GM08714 (cell line): Measurements from ENCODE around the gene VIM.
A peak's percentile ranks its signal among the peaks of the same experiment; 100 is the strongest.

Experiments used
- H3K4me3 ChIP-seq: fragments of 200-500 bp; sonication (Bioruptor generic); 2 replicates; pipeline ENCODE4 v1.5.1; 2014; ENCODE audit warnings: mild to moderate bottlenecking, low read length, inconsistent platforms
- ZNF274 ChIP-seq: IDR thresholded peaks from 2 replicates; pipeline ENCODE4 v1.6.1; 2012; ENCODE audit warnings: mild to moderate bottlenecking, low read depth, low read length

Gene VIM

DNA sequence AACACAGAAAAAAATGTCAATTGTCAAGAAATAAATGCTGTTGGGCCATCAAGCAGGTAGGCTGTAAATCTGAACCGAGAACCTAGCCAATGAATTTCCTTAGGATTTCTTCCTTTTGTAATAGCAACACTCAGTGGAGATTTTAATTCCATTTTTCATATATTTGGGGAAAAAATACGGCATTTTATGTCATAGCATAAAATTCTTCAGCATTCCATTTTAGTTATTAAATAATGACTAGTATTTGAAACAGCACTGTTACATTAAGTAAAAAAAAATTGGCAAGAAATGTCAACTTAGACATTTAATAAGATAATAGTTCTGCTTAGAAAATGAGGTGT lies 12.3 kb upstream of the VIM start:
- no peak for TF ChIP-seq ZNF274
- H3K4me3 ChIP-seq, result no peak overlapping the region

DNA sequence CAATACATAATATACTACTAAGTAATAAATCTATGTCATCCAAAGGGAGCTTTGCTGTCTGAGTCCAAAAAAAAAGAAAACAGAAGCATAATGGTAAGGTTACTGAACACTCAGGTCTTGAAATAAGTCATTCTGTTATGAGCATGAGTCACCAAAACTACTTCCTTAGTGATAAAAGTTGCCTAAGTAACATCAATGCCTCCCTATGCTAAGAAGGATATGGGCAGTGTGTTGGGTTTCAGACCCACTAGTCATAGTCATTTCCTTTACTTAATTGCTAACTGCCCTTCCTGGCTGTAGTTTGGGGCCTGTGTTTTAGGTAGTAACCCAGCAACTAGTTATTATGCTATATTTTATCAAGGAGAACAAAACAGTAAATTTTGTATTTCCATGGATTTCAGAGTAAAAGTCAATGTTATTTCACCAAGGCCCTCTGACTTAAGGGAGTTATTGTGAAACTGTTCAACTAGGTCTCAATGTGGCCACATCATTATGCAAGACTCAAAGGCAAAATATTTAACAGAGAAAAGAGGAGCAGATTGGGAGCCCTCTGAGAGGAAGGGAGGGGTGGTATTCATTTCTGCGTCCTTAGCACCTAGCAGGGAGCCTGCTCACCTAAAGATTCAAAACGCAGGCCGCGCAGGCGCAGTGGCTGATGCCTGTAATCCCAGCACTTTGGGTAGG lies 11.7 kb upstream of the VIM start:
- TF ChIP-seq ZNF274, result no peak
- no peak overlapping the region for H3K4me3 ChIP-seq

DNA sequence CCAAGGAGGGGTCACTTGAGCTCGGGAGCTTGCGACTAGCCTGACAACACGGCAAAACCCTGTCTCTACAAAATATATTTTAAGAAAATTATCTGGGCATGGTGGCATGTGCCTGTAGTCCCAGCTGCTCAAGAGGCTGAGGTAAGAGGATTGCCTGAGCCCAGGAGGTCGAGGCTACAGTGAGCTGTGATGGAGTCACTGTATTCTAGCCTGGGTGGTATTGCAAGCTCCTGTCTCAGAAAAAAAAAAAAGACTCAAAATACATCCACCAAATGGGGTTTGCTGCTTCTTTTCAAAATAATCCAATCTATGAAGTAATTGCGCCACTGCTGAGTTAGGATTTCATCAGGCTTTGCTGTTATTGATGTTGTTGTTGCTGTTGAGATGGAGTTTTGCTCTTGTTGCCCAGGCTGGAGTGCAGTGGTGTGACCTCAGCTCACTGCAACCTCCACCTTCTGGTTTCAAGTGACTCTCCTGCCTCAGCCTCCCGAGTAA lies 11.1 kb upstream of the VIM start:
- no peak for TF ChIP-seq ZNF274
- no peak overlapping the region for H3K4me3 ChIP-seq

DNA sequence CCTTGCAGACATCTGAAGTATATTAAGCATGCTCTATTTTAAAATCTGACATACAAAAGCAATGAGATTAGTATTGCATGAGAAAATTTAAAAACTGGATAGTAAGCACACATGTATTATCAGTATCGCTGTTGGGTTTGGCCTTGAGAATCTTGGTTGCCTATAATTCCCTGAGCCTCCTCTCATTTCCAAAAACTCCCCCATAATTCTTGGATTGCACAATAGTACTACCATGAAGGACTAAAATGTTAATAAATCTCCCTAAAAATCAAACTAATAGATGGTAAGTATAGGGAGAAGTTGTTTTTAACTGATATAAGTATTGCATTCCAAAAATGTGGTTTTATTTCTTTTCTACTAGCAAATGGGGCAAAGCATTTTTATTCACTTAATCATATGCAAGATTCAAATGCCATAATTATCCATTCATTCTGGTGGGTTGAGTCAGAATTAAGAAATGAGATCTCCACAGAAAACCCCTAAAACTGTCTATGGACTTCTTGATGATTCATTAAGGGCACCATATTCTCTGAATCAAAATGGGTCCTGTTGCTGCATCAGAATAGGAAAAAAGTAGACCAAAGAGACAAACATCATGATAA lies 10.3 kb upstream of the VIM start:
- no peak overlapping the region for H3K4me3 ChIP-seq
- no peak for TF ChIP-seq ZNF274

DNA sequence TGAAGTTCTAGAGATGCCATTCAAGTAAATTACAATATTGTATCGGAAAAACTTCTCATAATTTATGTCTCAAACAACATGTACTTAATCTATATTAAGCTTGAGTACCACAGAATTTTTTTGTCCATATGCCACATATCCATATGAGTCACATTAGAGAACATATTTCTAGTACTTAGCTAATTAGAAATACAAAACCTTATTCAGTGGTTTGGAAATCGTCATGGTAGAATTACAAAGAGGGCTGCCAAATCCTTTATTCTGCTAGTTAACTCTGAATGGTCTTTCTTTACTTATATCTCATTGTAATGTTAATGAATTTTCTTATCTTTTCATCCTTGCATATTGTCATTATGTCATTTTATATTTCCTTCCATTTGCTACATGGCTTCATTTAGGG lies 9.0 kb upstream of the VIM start:
- TF ChIP-seq ZNF274, result no peak
- H3K4me3 ChIP-seq, result no peak overlapping the region

DNA sequence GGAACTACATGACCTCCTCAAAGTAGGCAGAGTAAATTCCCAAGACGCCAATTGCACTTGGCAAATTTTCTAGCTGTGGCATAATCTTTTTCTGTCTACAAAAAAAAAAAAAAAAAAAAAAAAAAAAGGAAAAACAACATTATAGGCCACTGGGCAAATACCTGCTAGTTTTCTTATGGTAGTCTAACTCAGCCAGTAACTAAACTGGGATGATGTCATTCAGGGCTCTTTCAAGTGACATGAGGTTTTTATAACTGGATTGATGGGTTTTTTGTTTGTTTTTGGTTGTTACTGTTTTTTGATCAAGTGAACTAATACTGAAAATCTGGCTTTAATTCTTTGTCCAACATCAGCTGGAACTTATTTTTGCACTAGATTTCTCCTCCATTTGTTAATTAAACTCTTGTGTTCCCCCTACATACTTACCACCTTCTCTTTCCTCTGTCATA lies 7.4 kb upstream of the VIM start:
- H3K4me3 ChIP-seq, result no peak overlapping the region
- no peak for TF ChIP-seq ZNF274

DNA sequence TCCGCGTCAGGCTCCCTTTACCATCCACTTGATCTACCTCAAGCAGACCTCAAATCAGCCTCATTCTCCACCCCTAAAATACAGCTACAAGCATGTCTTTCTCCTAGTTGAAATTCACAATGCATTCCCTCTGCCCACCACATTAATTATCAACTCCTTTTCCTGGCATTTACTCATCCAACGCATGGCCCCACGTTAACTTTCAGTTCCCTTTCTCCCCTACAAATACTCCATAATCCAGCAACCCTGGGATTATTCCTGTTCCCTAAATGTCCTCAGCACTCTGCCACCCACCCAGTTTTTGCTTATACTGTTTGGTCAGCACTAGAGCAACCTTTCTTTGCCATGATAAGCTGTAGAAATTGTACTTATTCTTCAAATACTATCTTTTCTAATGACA lies 5.7 kb upstream of the VIM start:
- H3K4me3 ChIP-seq, result no peak overlapping the region
- TF ChIP-seq ZNF274, result no peak

DNA sequence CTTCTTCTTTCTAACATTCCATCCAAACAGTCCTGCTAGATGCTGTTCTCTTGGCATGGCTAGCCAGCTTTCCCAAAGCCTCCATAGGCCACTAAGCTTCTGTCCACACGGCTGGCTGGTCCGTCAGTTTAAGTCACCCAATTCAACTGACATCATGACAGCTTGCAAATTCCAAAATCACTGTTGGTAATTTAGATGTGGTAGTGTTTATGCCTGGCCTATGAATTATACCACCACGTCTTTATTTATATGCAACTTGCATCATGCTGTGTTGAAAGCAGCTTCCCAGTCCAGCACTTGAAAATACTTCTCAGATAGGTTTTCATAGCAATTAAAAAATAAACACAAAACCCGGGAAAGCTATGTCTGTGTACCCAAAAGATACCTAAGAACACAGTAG lies 2.2 kb upstream of the VIM start:
- no peak for TF ChIP-seq ZNF274

DNA sequence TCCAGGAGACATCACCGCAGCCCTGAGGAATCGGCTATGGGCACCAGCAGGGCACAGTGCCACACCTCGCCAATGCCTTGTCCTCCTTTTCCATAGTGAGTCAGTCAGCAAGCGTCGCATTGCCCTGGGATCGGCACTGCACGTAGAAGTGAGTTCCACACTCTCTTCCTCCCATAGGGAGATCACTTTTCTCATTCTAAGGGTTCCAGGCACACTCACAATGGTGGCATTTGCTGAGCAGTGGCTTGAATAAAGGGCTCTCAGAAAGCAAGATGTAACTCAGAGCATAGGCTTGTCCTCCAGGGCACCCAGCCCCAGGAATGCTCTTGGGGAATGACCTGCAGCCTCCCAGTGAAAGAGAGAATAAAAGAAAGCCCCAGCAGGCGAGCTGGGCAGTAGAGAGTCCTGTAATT lies 1.1 kb upstream of the VIM start:
- TF ChIP-seq ZNF274, result no peak
- H3K4me3 ChIP-seq, result no peak overlapping the region; the same call in 1 of the 2 replicates

More for the DNA sequence above, 2.2 kb upstream of the VIM start:
- no peak overlapping the region for H3K4me3 ChIP-seq

DNA sequence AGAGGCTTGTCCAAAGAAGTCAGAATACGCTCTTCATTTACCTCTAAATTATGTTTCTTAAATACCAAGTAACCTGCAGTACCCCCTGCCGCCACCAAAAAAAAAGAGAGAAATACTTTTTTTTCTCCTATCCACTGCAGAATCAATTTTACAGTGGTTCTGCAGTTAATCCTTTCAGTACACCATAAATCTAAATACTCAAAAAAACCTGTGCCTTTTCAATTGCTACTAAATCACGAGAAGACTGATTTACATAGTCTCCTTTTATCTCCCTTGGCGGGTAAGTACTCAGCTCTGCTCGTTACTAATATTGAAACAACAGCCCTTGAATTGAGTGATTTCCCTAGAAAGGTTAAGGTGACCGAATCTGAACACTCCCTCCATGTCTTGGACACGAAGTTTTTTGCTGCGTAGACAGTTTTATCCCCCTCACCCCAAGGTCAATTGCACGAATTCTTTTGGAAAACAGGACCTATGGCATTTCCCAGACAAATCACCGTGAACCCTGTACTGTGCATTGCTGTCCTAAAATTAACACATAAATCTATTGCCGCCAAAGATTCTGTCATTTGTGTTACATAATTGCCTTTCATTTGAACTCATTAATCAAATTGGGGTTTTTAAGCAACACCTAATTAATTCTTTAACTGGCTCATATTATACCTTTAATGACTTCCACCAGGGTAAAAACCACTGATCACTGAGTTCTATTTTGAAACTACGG lies 512 bp upstream of the VIM start:
- TF ChIP-seq ZNF274, result no peak
- H3K4me3 ChIP-seq, result peak overlapping the region; percentile 64

DNA sequence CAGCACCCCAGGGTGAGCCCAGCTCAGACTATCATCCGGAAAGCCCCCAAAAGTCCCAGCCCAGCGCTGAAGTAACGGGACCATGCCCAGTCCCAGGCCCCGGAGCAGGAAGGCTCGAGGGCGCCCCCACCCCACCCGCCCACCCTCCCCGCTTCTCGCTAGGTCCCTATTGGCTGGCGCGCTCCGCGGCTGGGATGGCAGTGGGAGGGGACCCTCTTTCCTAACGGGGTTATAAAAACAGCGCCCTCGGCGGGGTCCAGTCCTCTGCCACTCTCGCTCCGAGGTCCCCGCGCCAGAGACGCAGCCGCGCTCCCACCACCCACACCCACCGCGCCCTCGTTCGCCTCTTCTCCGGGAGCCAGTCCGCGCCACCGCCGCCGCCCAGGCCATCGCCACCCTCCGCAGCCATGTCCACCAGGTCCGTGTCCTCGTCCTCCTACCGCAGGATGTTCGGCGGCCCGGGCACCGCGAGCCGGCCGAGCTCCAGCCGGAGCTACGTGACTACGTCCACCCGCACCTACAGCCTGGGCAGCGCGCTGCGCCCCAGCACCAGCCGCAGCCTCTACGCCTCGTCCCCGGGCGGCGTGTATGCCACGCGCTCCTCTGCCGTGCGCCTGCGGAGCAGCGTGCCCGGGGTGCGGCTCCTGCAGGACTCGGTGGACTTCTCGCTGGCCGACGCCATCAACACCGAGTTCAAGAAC lies 1.1 kb downstream of the VIM start:
- TF ChIP-seq ZNF274, result no peak
- H3K4me3 ChIP-seq, result peak overlapping the region; percentile 64

DNA sequence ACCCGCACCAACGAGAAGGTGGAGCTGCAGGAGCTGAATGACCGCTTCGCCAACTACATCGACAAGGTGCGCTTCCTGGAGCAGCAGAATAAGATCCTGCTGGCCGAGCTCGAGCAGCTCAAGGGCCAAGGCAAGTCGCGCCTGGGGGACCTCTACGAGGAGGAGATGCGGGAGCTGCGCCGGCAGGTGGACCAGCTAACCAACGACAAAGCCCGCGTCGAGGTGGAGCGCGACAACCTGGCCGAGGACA lies 1.6 kb downstream of the VIM start:
- peak overlapping the region; percentile 64 for H3K4me3 ChIP-seq
- TF ChIP-seq ZNF274, result no peak

DNA sequence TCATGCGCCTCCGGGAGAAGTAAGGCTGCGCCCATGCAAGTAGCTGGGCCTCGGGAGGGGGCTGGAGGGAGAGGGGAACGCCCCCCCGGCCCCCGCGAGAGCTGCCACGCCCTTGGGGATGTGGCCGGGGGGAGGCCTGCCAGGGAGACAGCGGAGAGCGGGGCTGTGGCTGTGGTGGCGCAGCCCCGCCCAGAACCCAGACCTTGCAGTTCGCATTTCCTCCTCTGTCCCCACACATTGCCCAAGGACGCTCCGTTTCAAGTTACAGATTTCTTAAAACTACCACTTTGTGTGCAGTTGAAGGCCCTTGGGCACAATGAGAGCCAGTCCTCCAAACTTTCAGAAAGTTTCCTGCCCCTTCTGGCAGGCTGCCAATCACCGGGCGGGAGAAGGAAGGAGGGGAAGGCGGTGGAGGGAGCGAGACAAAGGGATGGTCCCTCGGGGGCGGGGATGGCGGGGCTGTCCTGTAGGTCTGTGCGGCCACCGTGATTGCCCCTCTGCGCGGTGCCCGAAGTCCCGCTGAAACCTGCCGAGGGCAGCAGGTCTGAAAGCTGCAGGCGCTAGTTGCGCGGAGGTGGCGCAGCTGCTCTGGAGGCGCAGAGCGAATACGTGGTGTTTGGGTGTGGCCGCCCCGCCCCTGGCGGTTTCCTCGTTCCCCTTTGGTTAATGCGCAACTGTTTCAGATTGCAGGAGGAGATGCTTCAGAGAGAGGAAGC lies 2.1 kb downstream of the VIM start:
- peak overlapping the region; percentile 64 for H3K4me3 ChIP-seq
- no peak for TF ChIP-seq ZNF274

DNA sequence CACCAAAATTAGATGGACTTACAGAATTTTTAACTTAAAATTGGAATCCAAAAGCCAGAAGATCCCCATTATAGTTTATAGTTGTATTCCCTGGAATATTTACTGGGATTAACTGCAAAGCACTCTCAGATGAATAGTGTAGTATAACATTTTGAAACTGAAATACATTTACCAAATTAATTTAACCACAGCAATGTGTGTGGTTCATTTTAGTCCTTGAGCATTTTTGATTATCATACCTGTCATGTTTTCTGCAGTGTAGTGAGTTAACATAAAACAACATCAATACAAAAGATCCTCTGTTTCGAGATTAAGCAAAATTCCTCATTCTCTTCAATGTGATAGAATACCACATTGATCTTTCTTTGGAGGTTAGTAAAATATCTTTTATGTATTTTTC lies 3.7 kb downstream of the VIM start:
- no peak overlapping the region; the same call in 1 of the 2 replicates for H3K4me3 ChIP-seq
- TF ChIP-seq ZNF274, result no peak
